ENCODE results near the gene MAP4K2. TPM values are rescaled to one million over a fixed set of nuclear protein-coding genes. Genes with fewer than 3 reads are reported as not detected.

Gene MAP4K2
- total RNA-seq, 1 experiment from 2014 or later = 24.5 TPM

- Mint-ChIP-seq H3K4me1 (peaks cover 50% of the 10 kb centered on the region), H3K27me3 (ENCODE audit: low read depth) (no peaks in the 10 kb centered on the region), H3K36me3 (peaks cover 78% of the 10 kb centered on the region), H3K9me3 (no peaks in the 10 kb centered on the region), H3K4me3 (no peak overlapping the region), H3K27ac (peak overlapping the region; percentile 86)
- peak; percentile 38 for ATAC-seq
- ChIA-PET POLR2A (interaction anchor here (0.6 kb wide), 1 partner anchor 375 kb away, joined by 3 read pairs; no protein-coding TSS in a partner anchor), CTCF (interaction anchor here (0.6 to 1.2 kb wide), 8 partner anchors 8 to 184 kb away, joined by 3 to 5 read pairs (median 3); partner anchors contain the start of genes PYGM, RASGRP2 and SF1)
- DNase-seq (ENCODE audit: low spot score) = peak; percentile 88
- TF ChIP-seq ZNF263 (CRISPR knock-in tag; IDR thresholded peaks at IDR 0.05; ENCODE audit: low read depth) = no peak
- TF ChIP-seq, protein P1, sequence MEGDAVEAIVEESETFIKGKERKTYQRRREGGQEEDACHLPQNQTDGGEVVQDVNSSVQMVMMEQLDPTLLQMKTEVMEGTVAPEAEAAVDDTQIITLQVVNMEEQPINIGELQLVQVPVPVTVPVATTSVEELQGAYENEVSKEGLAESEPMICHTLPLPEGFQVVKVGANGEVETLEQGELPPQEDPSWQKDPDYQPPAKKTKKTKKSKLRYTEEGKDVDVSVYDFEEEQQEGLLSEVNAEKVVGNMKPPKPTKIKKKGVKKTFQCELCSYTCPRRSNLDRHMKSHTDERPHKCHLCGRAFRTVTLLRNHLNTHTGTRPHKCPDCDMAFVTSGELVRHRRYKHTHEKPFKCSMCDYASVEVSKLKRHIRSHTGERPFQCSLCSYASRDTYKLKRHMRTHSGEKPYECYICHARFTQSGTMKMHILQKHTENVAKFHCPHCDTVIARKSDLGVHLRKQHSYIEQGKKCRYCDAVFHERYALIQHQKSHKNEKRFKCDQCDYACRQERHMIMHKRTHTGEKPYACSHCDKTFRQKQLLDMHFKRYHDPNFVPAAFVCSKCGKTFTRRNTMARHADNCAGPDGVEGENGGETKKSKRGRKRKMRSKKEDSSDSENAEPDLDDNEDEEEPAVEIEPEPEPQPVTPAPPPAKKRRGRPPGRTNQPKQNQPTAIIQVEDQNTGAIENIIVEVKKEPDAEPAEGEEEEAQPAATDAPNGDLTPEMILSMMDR (IDR thresholded peaks at IDR 0.05) = peak; percentile 89
- peak; percentile 68; the same call in 1 of the 2 replicates for TF ChIP-seq USF1 (CRISPR knock-in tag; IDR thresholded peaks at IDR 0.05)
- TF ChIP-seq PRRX2 (CRISPR knock-in tag; IDR thresholded peaks at IDR 0.05) = 0 out of 2 replicates have a peak, but pooled peaks have one; percentile 60
- no peak for TF ChIP-seq ELF4 (CRISPR knock-in tag; IDR thresholded peaks at IDR 0.05; ENCODE audit: low read depth)
Measured at GRCh38 chr11:64767344-64768299, 35.4 kb downstream of the MAP4K2 start.

DNA sequence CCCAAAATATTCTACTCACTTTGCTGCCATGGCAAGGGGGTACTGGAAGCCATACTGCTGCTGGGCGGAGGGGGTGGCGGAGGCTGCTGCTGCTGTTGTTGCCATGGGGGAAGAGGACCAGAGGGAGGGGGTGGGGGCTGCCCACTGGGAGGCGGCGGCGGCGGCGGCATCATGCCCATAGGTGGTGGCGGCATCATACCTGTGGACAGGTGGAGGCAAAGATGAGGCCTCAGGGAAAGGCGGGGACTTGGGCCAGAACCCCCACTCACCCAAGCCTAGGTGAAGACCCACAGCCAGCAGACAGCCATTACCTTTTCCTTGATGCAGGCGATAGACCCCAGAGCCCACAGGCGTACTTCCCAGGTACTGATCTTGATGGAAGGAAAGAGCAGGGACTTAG is 36.1 kb downstream of the MAP4K2 start:
- POLR2A ChIA-PET = interaction anchor here (0.7 kb wide), 1 partner anchor 12 kb away, joined by 4 read pairs; no protein-coding TSS in a partner anchor
- no peaks in the 10 kb centered on the region for H3K27me3 Mint-ChIP-seq (ENCODE audit: low read depth)
- peak overlapping the region; percentile 49; the same call in 1 of the 2 replicates for H3K27ac Mint-ChIP-seq
- peaks cover 70% of the 10 kb centered on the region for H3K36me3 Mint-ChIP-seq
- TF ChIP-seq GTF2I (CRISPR knock-in tag; conservative IDR thresholded peaks at IDR 0.05) = no peak
- TF ChIP-seq, protein P2, sequence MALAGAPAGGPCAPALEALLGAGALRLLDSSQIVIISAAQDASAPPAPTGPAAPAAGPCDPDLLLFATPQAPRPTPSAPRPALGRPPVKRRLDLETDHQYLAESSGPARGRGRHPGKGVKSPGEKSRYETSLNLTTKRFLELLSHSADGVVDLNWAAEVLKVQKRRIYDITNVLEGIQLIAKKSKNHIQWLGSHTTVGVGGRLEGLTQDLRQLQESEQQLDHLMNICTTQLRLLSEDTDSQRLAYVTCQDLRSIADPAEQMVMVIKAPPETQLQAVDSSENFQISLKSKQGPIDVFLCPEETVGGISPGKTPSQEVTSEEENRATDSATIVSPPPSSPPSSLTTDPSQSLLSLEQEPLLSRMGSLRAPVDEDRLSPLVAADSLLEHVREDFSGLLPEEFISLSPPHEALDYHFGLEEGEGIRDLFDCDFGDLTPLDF (CRISPR knock-in tag; IDR thresholded peaks at IDR 0.05) = no peak
- TF ChIP-seq, protein P3, sequence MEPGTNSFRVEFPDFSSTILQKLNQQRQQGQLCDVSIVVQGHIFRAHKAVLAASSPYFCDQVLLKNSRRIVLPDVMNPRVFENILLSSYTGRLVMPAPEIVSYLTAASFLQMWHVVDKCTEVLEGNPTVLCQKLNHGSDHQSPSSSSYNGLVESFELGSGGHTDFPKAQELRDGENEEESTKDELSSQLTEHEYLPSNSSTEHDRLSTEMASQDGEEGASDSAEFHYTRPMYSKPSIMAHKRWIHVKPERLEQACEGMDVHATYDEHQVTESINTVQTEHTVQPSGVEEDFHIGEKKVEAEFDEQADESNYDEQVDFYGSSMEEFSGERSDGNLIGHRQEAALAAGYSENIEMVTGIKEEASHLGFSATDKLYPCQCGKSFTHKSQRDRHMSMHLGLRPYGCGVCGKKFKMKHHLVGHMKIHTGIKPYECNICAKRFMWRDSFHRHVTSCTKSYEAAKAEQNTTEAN (CRISPR knock-in tag; IDR thresholded peaks at IDR 0.05) = no peak
- TF ChIP-seq SMAD3 (CRISPR knock-in tag; IDR thresholded peaks at IDR 0.05; ENCODE audit: borderline replicate concordance) = no peak
- TF ChIP-seq NFE2L1 (CRISPR knock-in tag; IDR thresholded peaks at IDR 0.05) = no peak
- no peak for TF ChIP-seq HMGA2 (CRISPR knock-in tag; IDR thresholded peaks at IDR 0.05)
- TF ChIP-seq CREB1 (CRISPR knock-in tag; IDR thresholded peaks at IDR 0.05) = no peak
- no peak for TF ChIP-seq SMAD4 (CRISPR knock-in tag; IDR thresholded peaks at IDR 0.05)
- no peak for TF ChIP-seq RORB (CRISPR knock-in tag; IDR thresholded peaks at IDR 0.05)
- TF ChIP-seq, protein P4, sequence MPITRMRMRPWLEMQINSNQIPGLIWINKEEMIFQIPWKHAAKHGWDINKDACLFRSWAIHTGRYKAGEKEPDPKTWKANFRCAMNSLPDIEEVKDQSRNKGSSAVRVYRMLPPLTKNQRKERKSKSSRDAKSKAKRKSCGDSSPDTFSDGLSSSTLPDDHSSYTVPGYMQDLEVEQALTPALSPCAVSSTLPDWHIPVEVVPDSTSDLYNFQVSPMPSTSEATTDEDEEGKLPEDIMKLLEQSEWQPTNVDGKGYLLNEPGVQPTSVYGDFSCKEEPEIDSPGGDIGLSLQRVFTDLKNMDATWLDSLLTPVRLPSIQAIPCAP (CRISPR knock-in tag; IDR thresholded peaks at IDR 0.05) = no peak
- no peak for TF ChIP-seq ZNF396 (CRISPR knock-in tag; IDR thresholded peaks at IDR 0.05; ENCODE audit: borderline replicate concordance)
- CTCF ChIA-PET = interaction anchor here (0.6 to 1.4 kb wide), 3 partner anchors 12 to 23 kb away, joined by 3 read pairs; partner anchors contain the start of genes RASGRP2 and SF1
- H3K4me3 Mint-ChIP-seq = no peak overlapping the region
- no peaks in the 10 kb centered on the region for H3K9me3 Mint-ChIP-seq
- H3K4me1 Mint-ChIP-seq = peaks cover 57% of the 10 kb centered on the region
- ATAC-seq (no peak), DNase-seq (ENCODE audit: low spot score) (no peak)
